ENCODE measurements around the gene ARHGAP23. TPM values are rescaled to one million over a fixed set of nuclear protein-coding genes. Genes with fewer than 3 reads are reported as not detected.

ARHGAP23 gene
- total RNA-seq, 1 experiment from 2014 or later, result 129 TPM

- Histone ChIP-seq H3K4me3 (peak overlapping the region; percentile 84), H3K27me3 (ENCODE audit: insufficient read depth, low read depth) (no peaks in the 10 kb centered on the region), H2AFZ (peak overlapping the region; percentile 89), H3K4me1 (replicated peaks; ENCODE audit: insufficient read depth) (peaks cover 33% of the 10 kb centered on the region), H3K4me2 (peak overlapping the region; percentile 88), H3F3A (ENCODE audit: insufficient read depth, low read depth) (peaks cover 32% of the 10 kb centered on the region; the same call in 1 of the 2 replicates), H3K36me3 (ENCODE audit: low read depth) (no peaks in the 10 kb centered on the region), H3K27ac (0 out of 2 replicates have a peak overlapping the region, but pooled peaks have one; percentile 4), H4K20me1 (ENCODE audit: insufficient read depth) (0 out of 2 replicates have a peak, but pooled peaks cover 3% of the 10 kb centered on the region), H3K79me2 (ENCODE audit: low read depth) (no peaks in the 10 kb centered on the region), H3K9me2 (ENCODE audit: insufficient read depth) (no peaks in the 10 kb centered on the region), H3K9me3 (ENCODE audit: insufficient read depth, low read depth) (no peaks in the 10 kb centered on the region)
- intact Hi-C loops (cut with micrococcal nuclease; ENCODE audit: unreplicated experiment), result loop anchor here (1.0 kb wide), 1 partner anchor 22 kb away; no protein-coding TSS in a partner anchor
- no peak for TF ChIP-seq EZH2 (IDR thresholded peaks at IDR 0.05; ENCODE audit: low read depth)
- TF ChIP-seq CTCF (conservative IDR thresholded peaks at IDR 0.05), result no peak
- DNase-seq, result peak in 1 of 2 experiments; percentile 72
- CTCF ChIA-PET, result interaction anchor here (0.6 kb wide), 2 partner anchors 69 to 176 kb away, joined by 3 to 6 read pairs; no protein-coding TSS in a partner anchor
- POLR2A ChIA-PET (ENCODE audit: unreplicated experiment), result interaction anchor here (0.6 to 0.7 kb wide), 3 partner anchors 14 to 757 kb away, joined by 3 to 5 read pairs (median 4); no protein-coding TSS in a partner anchor
- TSS peak; percentile 61 for BruUV-seq (replicated peaks)
These were observed 543 bp downstream of the ARHGAP23 start for GRCh38 chr17:38428643-38429371.

GRCh38 chr17:38429476-38430100 lies 1.3 kb downstream of the ARHGAP23 start:
- Histone ChIP-seq H4K20me1 (ENCODE audit: insufficient read depth) (0 out of 2 replicates have a peak, but pooled peaks cover 3% of the 10 kb centered on the region), H2AFZ (no peak overlapping the region), H3K79me2 (ENCODE audit: low read depth) (no peaks in the 10 kb centered on the region), H3K9me3 (ENCODE audit: insufficient read depth, low read depth) (no peaks in the 10 kb centered on the region), H3K4me3 (peak overlapping the region; percentile 84; the same call in 1 of the 2 replicates), H3K27ac (no peak overlapping the region), H3F3A (ENCODE audit: insufficient read depth, low read depth) (peaks cover 32% of the 10 kb centered on the region; the same call in 1 of the 2 replicates), H3K36me3 (ENCODE audit: low read depth) (no peaks in the 10 kb centered on the region), H3K4me2 (peak overlapping the region; percentile 88), H3K9me2 (ENCODE audit: insufficient read depth) (no peaks in the 10 kb centered on the region), H3K27me3 (ENCODE audit: insufficient read depth, low read depth) (no peaks in the 10 kb centered on the region), H3K4me1 (replicated peaks; ENCODE audit: insufficient read depth) (peaks cover 27% of the 10 kb centered on the region)
- BruUV-seq (replicated peaks), result TSS peak; percentile 50
- POLR2A ChIA-PET (ENCODE audit: unreplicated experiment), result interaction anchor here (0.6 kb wide), 1 partner anchor 758 kb away, joined by 4 read pairs; no protein-coding TSS in a partner anchor
- peak in 1 of 2 experiments; percentile 58 for DNase-seq
- no peak for TF ChIP-seq CTCF (conservative IDR thresholded peaks at IDR 0.05)
- TF ChIP-seq EZH2 (IDR thresholded peaks at IDR 0.05; ENCODE audit: low read depth), result no peak
- CTCF ChIA-PET, result interaction anchor here (0.6 kb wide), 1 partner anchor 70 kb away, joined by 3 read pairs; no protein-coding TSS in a partner anchor
- intact Hi-C loops (cut with micrococcal nuclease; ENCODE audit: unreplicated experiment), result loop anchor here (1.0 kb wide), 1 partner anchor 22 kb away; no protein-coding TSS in a partner anchor

GRCh38 chr17:38430316-38430715 lies 2.1 kb downstream of the ARHGAP23 start:
- no TSS peak for BruUV-seq (replicated peaks)
- no peaks in the 10 kb centered on the region for H3K79me2 ChIP-seq (ENCODE audit: low read depth)
- TF ChIP-seq CTCF (conservative IDR thresholded peaks at IDR 0.05) (no peak), EZH2 (IDR thresholded peaks at IDR 0.05; ENCODE audit: low read depth) (no peak)
- ChIA-PET CTCF (no interaction called here), POLR2A (ENCODE audit: unreplicated experiment) (interaction anchor here (0.6 kb wide), 1 partner anchor 21 kb away, joined by 7 read pairs; no protein-coding TSS in a partner anchor)
- intact Hi-C loops (cut with micrococcal nuclease; ENCODE audit: unreplicated experiment), result no loop called here
- 0 out of 2 replicates have a peak, but pooled peaks cover 3% of the 10 kb centered on the region for H4K20me1 ChIP-seq (ENCODE audit: insufficient read depth)
- no peaks in the 10 kb centered on the region for H3K27me3 ChIP-seq (ENCODE audit: insufficient read depth, low read depth)
- peaks cover 32% of the 10 kb centered on the region; the same call in 1 of the 2 replicates for H3F3A ChIP-seq (ENCODE audit: insufficient read depth, low read depth)
- H3K4me2 ChIP-seq, result peak overlapping the region; percentile 88
- no peaks in the 10 kb centered on the region for H3K9me3 ChIP-seq (ENCODE audit: insufficient read depth, low read depth)
- H3K9me2 ChIP-seq (ENCODE audit: insufficient read depth), result no peaks in the 10 kb centered on the region
- no peak overlapping the region for H2AFZ ChIP-seq
- H3K4me3 ChIP-seq, result no peak overlapping the region
- H3K4me1 ChIP-seq (replicated peaks; ENCODE audit: insufficient read depth), result peaks cover 27% of the 10 kb centered on the region
- no peak overlapping the region for H3K27ac ChIP-seq
- no peaks in the 10 kb centered on the region for H3K36me3 ChIP-seq (ENCODE audit: low read depth)
- no peak for DNase-seq
